Measurements from ENCODE around the gene UBXN10.

UBXN10 gene

GRCh38 chr1:20169932-20170331 is 16.0 kb upstream of the UBXN10 start:
- H3K36me3 ChIP-seq (ENCODE audit: control insufficient read depth, insufficient read depth, low read length) = no peaks in the 10 kb centered on the region
- no peak overlapping the region for H3K27ac ChIP-seq (ENCODE audit: low read depth, low read length, severe bottlenecking)
- H3K4me3 ChIP-seq (ENCODE audit: extremely low read depth, insufficient read depth, low read length, poor library complexity, severe bottlenecking) = no peak overlapping the region
- no peaks in the 10 kb centered on the region for H3K9me3 ChIP-seq (ENCODE audit: control insufficient read depth, low read length)
- no peaks in the 10 kb centered on the region for H3K4me1 ChIP-seq (ENCODE audit: control insufficient read depth, insufficient read depth, low read length, poor library complexity, severe bottlenecking)
- WGBS, 2 experiments (ENCODE audit: insufficient coverage in 2 of 2) = 84 to 97% methylated on average over 4 to 5 of the region's 5 CpGs

GRCh38 chr1:20172033-20172590 is 13.8 kb upstream of the UBXN10 start:
- WGBS, 2 experiments (ENCODE audit: insufficient coverage in 2 of 2) = 96% methylated on average over 12 of the region's 12 CpGs
- Histone ChIP-seq H3K27ac (ENCODE audit: low read depth, low read length, severe bottlenecking) (no peak overlapping the region), H3K4me3 (ENCODE audit: extremely low read depth, insufficient read depth, low read length, poor library complexity, severe bottlenecking) (no peak overlapping the region), H3K36me3 (ENCODE audit: control insufficient read depth, insufficient read depth, low read length) (no peaks in the 10 kb centered on the region), H3K9me3 (ENCODE audit: control insufficient read depth, low read length) (no peaks in the 10 kb centered on the region), H3K4me1 (ENCODE audit: control insufficient read depth, insufficient read depth, low read length, poor library complexity, severe bottlenecking) (no peaks in the 10 kb centered on the region)

- Histone ChIP-seq H3K9me3 (ENCODE audit: control insufficient read depth, low read length) (no peaks in the 10 kb centered on the region), H3K4me3 (ENCODE audit: extremely low read depth, insufficient read depth, low read length, poor library complexity, severe bottlenecking) (no peak overlapping the region), H3K4me1 (ENCODE audit: control insufficient read depth, insufficient read depth, low read length, poor library complexity, severe bottlenecking) (no peaks in the 10 kb centered on the region), H3K36me3 (ENCODE audit: control insufficient read depth, insufficient read depth, low read length) (no peaks in the 10 kb centered on the region), H3K27ac (ENCODE audit: low read depth, low read length, severe bottlenecking) (no peak overlapping the region)
- 85 to 87% methylated on average over 6 to 7 of the region's 9 CpGs for WGBS, 2 experiments (ENCODE audit: insufficient coverage in 2 of 2)
Observed at GRCh38 chr1:20174937-20175666, 10.8 kb upstream of the UBXN10 start.

- Histone ChIP-seq H3K36me3 (ENCODE audit: control insufficient read depth, insufficient read depth, low read length) (no peaks in the 10 kb centered on the region), H3K4me1 (ENCODE audit: control insufficient read depth, insufficient read depth, low read length, poor library complexity, severe bottlenecking) (no peaks in the 10 kb centered on the region), H3K27ac (ENCODE audit: low read depth, low read length, severe bottlenecking) (no peak overlapping the region), H3K9me3 (ENCODE audit: control insufficient read depth, low read length) (no peaks in the 10 kb centered on the region), H3K4me3 (ENCODE audit: extremely low read depth, insufficient read depth, low read length, poor library complexity, severe bottlenecking) (no peak overlapping the region)
- 74 to 85% methylated on average over 7 to 13 of the region's 13 CpGs for WGBS, 2 experiments (ENCODE audit: insufficient coverage in 2 of 2)
Observed at GRCh38 chr1:20178634-20179370, 7.1 kb upstream of the UBXN10 start.

GRCh38 chr1:20179371-20180128 is 6.3 kb upstream of the UBXN10 start:
- no peak overlapping the region for H3K4me3 ChIP-seq (ENCODE audit: extremely low read depth, insufficient read depth, low read length, poor library complexity, severe bottlenecking)
- H3K36me3 ChIP-seq (ENCODE audit: control insufficient read depth, insufficient read depth, low read length) = no peaks in the 10 kb centered on the region
- no peak overlapping the region for H3K27ac ChIP-seq (ENCODE audit: low read depth, low read length, severe bottlenecking)
- WGBS, 2 experiments (ENCODE audit: insufficient coverage in 2 of 2) = 63 to 100% methylated on average over 1 of the region's 2 CpGs
- H3K9me3 ChIP-seq (ENCODE audit: control insufficient read depth, low read length) = no peaks in the 10 kb centered on the region
- no peaks in the 10 kb centered on the region for H3K4me1 ChIP-seq (ENCODE audit: control insufficient read depth, insufficient read depth, low read length, poor library complexity, severe bottlenecking)

- Histone ChIP-seq H3K9me3 (ENCODE audit: control insufficient read depth, low read length) (peaks cover 5% of the 10 kb centered on the region), H3K4me3 (ENCODE audit: extremely low read depth, insufficient read depth, low read length, poor library complexity, severe bottlenecking) (no peak overlapping the region), H3K27ac (ENCODE audit: low read depth, low read length, severe bottlenecking) (no peak overlapping the region), H3K36me3 (ENCODE audit: control insufficient read depth, insufficient read depth, low read length) (no peaks in the 10 kb centered on the region), H3K4me1 (ENCODE audit: control insufficient read depth, insufficient read depth, low read length, poor library complexity, severe bottlenecking) (peaks cover 6% of the 10 kb centered on the region)
- 86 to 89% methylated on average over 6 of the region's 6 CpGs for WGBS, 2 experiments (ENCODE audit: insufficient coverage in 2 of 2)
Observed at GRCh38 chr1:20180129-20180843, 5.6 kb upstream of the UBXN10 start.

GRCh38 chr1:20180844-20181207 is 5.1 kb upstream of the UBXN10 start:
- 78 to 87% methylated on average over 2 of the region's 3 CpGs for WGBS, 2 experiments (ENCODE audit: insufficient coverage in 2 of 2)
- H3K4me1 ChIP-seq (ENCODE audit: control insufficient read depth, insufficient read depth, low read length, poor library complexity, severe bottlenecking) = peaks cover 11% of the 10 kb centered on the region
- H3K4me3 ChIP-seq (ENCODE audit: extremely low read depth, insufficient read depth, low read length, poor library complexity, severe bottlenecking) = no peak overlapping the region
- H3K36me3 ChIP-seq (ENCODE audit: control insufficient read depth, insufficient read depth, low read length) = no peaks in the 10 kb centered on the region
- no peak overlapping the region for H3K27ac ChIP-seq (ENCODE audit: low read depth, low read length, severe bottlenecking)
- peaks cover 5% of the 10 kb centered on the region for H3K9me3 ChIP-seq (ENCODE audit: control insufficient read depth, low read length)

GRCh38 chr1:20182415-20182814 is 3.5 kb upstream of the UBXN10 start:
- H3K4me3 ChIP-seq (ENCODE audit: extremely low read depth, insufficient read depth, low read length, poor library complexity, severe bottlenecking) = no peak overlapping the region
- no peak overlapping the region for H3K27ac ChIP-seq (ENCODE audit: low read depth, low read length, severe bottlenecking)
- peaks cover 5% of the 10 kb centered on the region for H3K9me3 ChIP-seq (ENCODE audit: control insufficient read depth, low read length)
- H3K36me3 ChIP-seq (ENCODE audit: control insufficient read depth, insufficient read depth, low read length) = no peaks in the 10 kb centered on the region
- peaks cover 11% of the 10 kb centered on the region for H3K4me1 ChIP-seq (ENCODE audit: control insufficient read depth, insufficient read depth, low read length, poor library complexity, severe bottlenecking)

GRCh38 chr1:20183035-20183434 is 2.9 kb upstream of the UBXN10 start:
- Histone ChIP-seq H3K27ac (ENCODE audit: low read depth, low read length, severe bottlenecking) (no peak overlapping the region), H3K4me1 (ENCODE audit: control insufficient read depth, insufficient read depth, low read length, poor library complexity, severe bottlenecking) (peaks cover 17% of the 10 kb centered on the region), H3K36me3 (ENCODE audit: control insufficient read depth, insufficient read depth, low read length) (no peaks in the 10 kb centered on the region), H3K4me3 (ENCODE audit: extremely low read depth, insufficient read depth, low read length, poor library complexity, severe bottlenecking) (no peak overlapping the region), H3K9me3 (ENCODE audit: control insufficient read depth, low read length) (peaks cover 5% of the 10 kb centered on the region)
- 88 to 89% methylated on average over 9 to 10 of the region's 10 CpGs for WGBS, 2 experiments (ENCODE audit: insufficient coverage in 2 of 2)

- WGBS, 2 experiments (ENCODE audit: insufficient coverage in 2 of 2) = 84 to 90% methylated on average over 4 to 5 of the region's 13 CpGs
- H3K4me3 ChIP-seq (ENCODE audit: extremely low read depth, insufficient read depth, low read length, poor library complexity, severe bottlenecking) = no peak overlapping the region
- H3K4me1 ChIP-seq (ENCODE audit: control insufficient read depth, insufficient read depth, low read length, poor library complexity, severe bottlenecking) = peaks cover 24% of the 10 kb centered on the region
- H3K27ac ChIP-seq (ENCODE audit: low read depth, low read length, severe bottlenecking) = no peak overlapping the region
- H3K9me3 ChIP-seq (ENCODE audit: control insufficient read depth, low read length) = peaks cover 5% of the 10 kb centered on the region
- no peaks in the 10 kb centered on the region for H3K36me3 ChIP-seq (ENCODE audit: control insufficient read depth, insufficient read depth, low read length)
Observed at GRCh38 chr1:20183616-20184271, 2.2 kb upstream of the UBXN10 start.

Measured in mesodermal cell (in vitro differentiated cells).